K562 (cell line): ENCODE measurements around the gene YTHDF1. TPM values are rescaled to one million over a fixed set of nuclear protein-coding genes. Genes with fewer than 3 reads are reported as not detected.

ENCODE experiments used
- ATF1 ChIP-seq, 2 experiments: fragments of 450-650 bp in 1 of 2; IDR thresholded peaks; 2 replicates each; pipeline ENCODE4 v1.6.1; 2016; ENCODE audit warnings: missing compliant biosample characterization in 1 of 2, missing genetic modification characterization in 1 of 2
- CEBPB ChIP-seq: fragments of 450-650 bp; IDR thresholded peaks from 2 replicates; pipeline ENCODE4 v1.6.1; 2016; ENCODE audit warnings: missing genetic modification characterization, missing compliant biosample characterization
- COPS2 ChIP-seq: fragments of 450-650 bp; conservative IDR thresholded peaks from 2 replicates; pipeline ENCODE4 v1.6.1; 2016; ENCODE audit warnings: mild to moderate bottlenecking, moderate library complexity
- ELF1 ChIP-seq: fragments of 200-800 bp; sonication (Bioruptor generic); IDR thresholded peaks from 2 replicates; pipeline ENCODE4 v1.6.1; 2016; ENCODE audit warnings: missing genetic modification characterization, missing compliant biosample characterization
- GTF2A2 ChIP-seq: IDR thresholded peaks from 2 replicates; pipeline ENCODE4 v1.6.1; 2016; ENCODE audit warnings: mild to moderate bottlenecking, missing genetic modification characterization, missing compliant biosample characterization
- HSF4 ChIP-seq: fragments of 250-450 bp; sonication (Bioruptor Pico); IDR thresholded peaks from 2 replicates; pipeline ENCODE4 v2.1.2; 2022; ENCODE audit warnings: mild to moderate bottlenecking, moderate library complexity, borderline replicate concordance
- JUND ChIP-seq, 2 experiments: IDR thresholded peaks; 2 replicates in 1 of 2; 3 replicates in 1 of 2; pipeline ENCODE4 v1.6.1; 2011; ENCODE audit warnings: borderline replicate concordance in 2 of 2, low read depth in 2 of 2, low read length in 2 of 2, improper control_type of control experiment in 1 of 2, missing biosample characterization in 1 of 2, missing genetic modification characterization in 1 of 2, missing genetic modification reagents in 1 of 2
- MAZ ChIP-seq, 2 experiments: fragments of 450-650 bp in 1 of 2; sonication (generic) in 1 of 2; formaldehyde crosslinking; IDR thresholded peaks in 1 of 2; conservative IDR thresholded peaks in 1 of 2; 2 replicates each; pipeline versions ENCODE4 v1.4.0 to v1.5.0; 2020; ENCODE audit warnings: mild to moderate bottlenecking in 1 of 2, missing genetic modification reagents in 1 of 2
- PHF20 ChIP-seq: fragments of 450-650 bp; IDR thresholded peaks from 2 replicates; pipeline ENCODE4 v1.6.1; 2018; ENCODE audit not compliant: partially characterized antibody
- ZNF280A ChIP-seq: fragments of 450-650 bp; IDR thresholded peaks from 2 replicates; pipeline ENCODE4 v1.6.1; 2018; ENCODE audit warnings: mild to moderate bottlenecking, low read depth; ENCODE audit not compliant: partially characterized antibody
- ZNF41 ChIP-seq: fragments of 250-450 bp; sonication (Bioruptor Pico); conservative IDR thresholded peaks from 2 replicates; pipeline ENCODE4 v1.4.0; 2020; ENCODE audit warnings: mild to moderate bottlenecking
- ZNF589 ChIP-seq: fragments of 200-800 bp; sonication (Bioruptor generic); IDR thresholded peaks from 2 replicates; pipeline ENCODE4 v1.6.1; 2016; ENCODE audit warnings: low read depth, missing genetic modification characterization, missing compliant biosample characterization
- ZNF668 ChIP-seq: fragments of 250-450 bp; sonication (Bioruptor Pico); IDR thresholded peaks from 2 replicates; pipeline ENCODE4 v1.8.0; 2022; ENCODE audit warnings: mild to moderate bottlenecking, inconsistent platforms
- ZNF77 ChIP-seq: fragments of 250-450 bp; sonication (Bioruptor Pico); IDR thresholded peaks from 2 replicates; pipeline ENCODE4 v1.5.0; 2020
- polyA plus RNA-seq, 8 experiments: library from polyadenylated mRNA; depleted of rRNA in 4 of 8; stranded (reverse) in 5 of 8; unstranded in 3 of 8; fragments of >200 nt; fragmentation: Nextera tagmentation in 2 of 8; fragmentation: Illumina TruSeq in 1 of 8; extraction: Ambion mirVana in 2 of 8; extraction: Trizol in 1 of 8; gene quantifications; 2 replicates each; pipeline versions ENCODE4 v1.2.1 to v1.2.3, GENCODE V29; 2011 to 2014; ENCODE audit warnings: inconsistent platforms in 1 of 8, missing spikeins in 1 of 8
- total RNA-seq, 7 experiments: library from RNA; depleted of rRNA in 6 of 7; stranded (reverse); fragments of >200 nt in 6 of 7; fragmentation: Illumina TruSeq in 2 of 7; extraction: Trizol in 2 of 7; gene quantifications; 2 replicates each; pipeline versions ENCODE4 v1.2.1 to v1.2.3, GENCODE V29; 2011 to 2021; ENCODE audit warnings: low replicate concordance in 1 of 7

YTHDF1 gene
- total and polyA plus RNA-seq, 9 of the 15 experiments (the other 6 are each of a cell fraction or from before 2014, with no cell fraction given) = 10.1 to 42.4 (median 27.8) TPM

- TF ChIP-seq ELF1 (tag) = no peak
- TF ChIP-seq JUND (IDR thresholded peaks at IDR 0.05; ENCODE audit: borderline replicate concordance, low read depth, low read length) = no peak
- no peak for TF ChIP-seq JUND (tag; IDR thresholded peaks at IDR 0.05; ENCODE audit: borderline replicate concordance, low read depth, low read length)
- TF ChIP-seq MAZ (CRISPR knock-in tag; conservative IDR thresholded peaks at IDR 0.05 in 1 of 2, IDR thresholded peaks at IDR 0.05 in 1 of 2) = no peak
- TF ChIP-seq CEBPB (tag) = no peak
- no peak for TF ChIP-seq PHF20
- TF ChIP-seq ZNF41 (CRISPR knock-in tag) = no peak
- no peak for TF ChIP-seq ZNF589 (CRISPR knock-in tag)
- TF ChIP-seq ZNF280A = no peak
- no peak for TF ChIP-seq COPS2
- no peak for TF ChIP-seq ATF1 (CRISPR knock-in tag; IDR thresholded peaks at IDR 0.05)
- no peak for TF ChIP-seq ATF1 (tag; IDR thresholded peaks at IDR 0.05)
- no peak for TF ChIP-seq ZNF668 (CRISPR knock-in tag)
- TF ChIP-seq HSF4 = no peak
- no peak for TF ChIP-seq GTF2A2
- no peak for TF ChIP-seq ZNF77 (CRISPR knock-in tag)
Measured at GRCh38 chr20:63262836-63263235, 46.9 kb upstream of the YTHDF1 start (continued).
